Testis (tissue), 3 donors: ENCODE results near the gene PTPRT. TPM values are rescaled to one million over a fixed set of nuclear protein-coding genes. Genes with fewer than 3 reads are reported as not detected.

Experiments used
- DNase-seq: peaks from one replicate; pipeline ENCODE4 v3.0.0-alpha.2; 2019
- H3K27ac ChIP-seq, 2 donors: fragments of 200-600 bp; sonication (generic); one replicate each; pipeline ENCODE4 v1.5.1; 2019
- H3K27me3 ChIP-seq: fragments of 200-600 bp; sonication (generic); one replicate; pipeline ENCODE4 v1.5.1; 2019
- H3K36me3 ChIP-seq: fragments of 200-600 bp; sonication (generic); one replicate; pipeline ENCODE4 v1.5.1; 2017; ENCODE audit warnings: low read depth; ENCODE audit errors: missing control alignments
- H3K4me1 ChIP-seq: fragments of 200-600 bp; sonication (generic); one replicate; pipeline ENCODE4 v1.5.1; 2019
- H3K4me3 ChIP-seq, 2 donors: fragments of 200-600 bp; sonication (generic); one replicate each; pipeline ENCODE4 v1.5.1; 2017 to 2019
- H3K9me3 ChIP-seq: fragments of 200-600 bp; sonication (generic); one replicate; pipeline ENCODE4 v1.5.1; 2017
- POLR2A ChIP-seq: fragments of 450-650 bp; IDR thresholded peaks from one replicate; pipeline ENCODE4 v1.6.1; 2017; ENCODE audit warnings: antibody characterized with exemption, mild to moderate bottlenecking, moderate library complexity
- WGBS, 2 donors: methylation state at CpG; one replicate each; pipeline ENCODE4 v1.1.5; 2018; 5-methylcytosine and 5-hydroxymethylcytosine counted together
- intact Hi-C: fragments of 100-400 bp; cut with DNase I; formaldehyde crosslinking; loops from one replicate; pipeline ENCODE4 v1.15.1; 2023; ENCODE audit warnings: low total_unique reads
- polyA plus RNA-seq: library from polyadenylated mRNA; stranded (reverse); fragments of 350-450 nt; fragmentation: Illumina TruSeq; extraction: RNeasy Lipid Tissue Mini Kit (QIAGEN cat#74804); gene quantifications from one replicate; pipeline ENCODE4 v1.2.3, GENCODE V29; 2014; ENCODE audit warnings: low read depth, low replicate concordance; ENCODE audit not compliant: insufficient read depth
- total RNA-seq, 2 donors: library from RNA; depleted of rRNA; stranded (reverse); fragments of >200 nt; gene quantifications; one replicate each; pipeline ENCODE4 v1.2.3, GENCODE V29; 2016
- TF ChIP-seq, protein P1 (sequence below), 3 experiments: fragments of 450-650 bp in 2 of 3; fragments of 200-600 bp in 1 of 3; sonication (generic) in 1 of 3; IDR thresholded peaks; one replicate each; pipeline ENCODE4 v1.5.1; 2016 to 2019; ENCODE audit warnings: antibody characterized with exemption in 3 of 3, mild to moderate bottlenecking in 2 of 3, moderate library complexity in 1 of 3

The PTPRT gene
- total and polyA plus RNA-seq, 3 donors from 2014 or later = 2.3 to 2.5 (median 2.3) TPM

DNA sequence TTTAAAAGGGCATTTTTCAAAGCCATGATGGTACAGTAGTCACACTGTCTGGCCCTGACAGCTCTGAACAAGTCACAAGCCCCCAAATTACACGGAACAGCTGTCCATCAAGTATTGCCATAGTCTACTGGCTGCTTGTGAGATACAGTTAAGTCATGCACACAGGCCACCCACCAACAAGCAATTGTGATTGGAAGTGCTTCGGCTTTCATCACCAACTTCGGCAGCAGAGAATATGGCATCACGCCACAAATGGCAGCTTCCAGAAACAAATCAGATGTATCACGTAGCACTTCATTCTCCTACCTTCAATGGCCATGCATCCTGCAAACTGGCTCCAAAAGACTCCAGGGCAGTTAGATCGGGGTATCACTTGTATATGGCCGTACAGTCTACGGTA, 160.5 kb downstream of the PTPRT start:
- no peak for DNase-seq
- intact Hi-C loops = no loop called here
- no peak overlapping the region for H3K27ac ChIP-seq
- no peaks in the 10 kb centered on the region for H3K4me1 ChIP-seq
- no peak for TF ChIP-seq POLR2A
- TF ChIP-seq, protein P1, sequence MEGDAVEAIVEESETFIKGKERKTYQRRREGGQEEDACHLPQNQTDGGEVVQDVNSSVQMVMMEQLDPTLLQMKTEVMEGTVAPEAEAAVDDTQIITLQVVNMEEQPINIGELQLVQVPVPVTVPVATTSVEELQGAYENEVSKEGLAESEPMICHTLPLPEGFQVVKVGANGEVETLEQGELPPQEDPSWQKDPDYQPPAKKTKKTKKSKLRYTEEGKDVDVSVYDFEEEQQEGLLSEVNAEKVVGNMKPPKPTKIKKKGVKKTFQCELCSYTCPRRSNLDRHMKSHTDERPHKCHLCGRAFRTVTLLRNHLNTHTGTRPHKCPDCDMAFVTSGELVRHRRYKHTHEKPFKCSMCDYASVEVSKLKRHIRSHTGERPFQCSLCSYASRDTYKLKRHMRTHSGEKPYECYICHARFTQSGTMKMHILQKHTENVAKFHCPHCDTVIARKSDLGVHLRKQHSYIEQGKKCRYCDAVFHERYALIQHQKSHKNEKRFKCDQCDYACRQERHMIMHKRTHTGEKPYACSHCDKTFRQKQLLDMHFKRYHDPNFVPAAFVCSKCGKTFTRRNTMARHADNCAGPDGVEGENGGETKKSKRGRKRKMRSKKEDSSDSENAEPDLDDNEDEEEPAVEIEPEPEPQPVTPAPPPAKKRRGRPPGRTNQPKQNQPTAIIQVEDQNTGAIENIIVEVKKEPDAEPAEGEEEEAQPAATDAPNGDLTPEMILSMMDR (IDR thresholded peaks at IDR 0.05) = no peak
- no peaks in the 10 kb centered on the region for H3K27me3 ChIP-seq
- H3K36me3 ChIP-seq = no peaks in the 10 kb centered on the region
- WGBS, 2 donors = 87 to 90% methylated on average over 8 of the region's 8 CpGs
- no peak overlapping the region for H3K4me3 ChIP-seq
- no peaks in the 10 kb centered on the region for H3K9me3 ChIP-seq

DNA sequence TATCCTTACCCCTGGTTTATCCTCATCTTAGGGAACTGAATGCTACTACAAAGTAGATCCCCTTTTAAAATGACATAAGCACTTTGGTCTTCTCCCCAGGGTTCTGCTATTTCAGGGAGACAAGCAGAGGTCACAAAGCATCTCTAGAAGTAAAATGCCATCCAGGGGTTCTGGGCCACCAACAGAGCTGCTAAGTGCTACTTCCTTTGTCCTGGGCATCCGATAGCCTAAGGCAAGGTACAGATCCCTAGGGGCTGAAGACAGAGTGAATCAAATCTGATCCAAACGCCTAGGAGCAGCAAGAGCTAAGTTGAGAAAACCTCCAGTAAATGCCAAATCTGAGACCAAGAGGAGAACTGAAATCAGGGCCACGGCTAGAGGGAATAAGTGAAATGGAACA, 161.2 kb downstream of the PTPRT start:
- intact Hi-C loops = no loop called here
- DNase-seq = no peak
- Histone ChIP-seq H3K4me1 (no peaks in the 10 kb centered on the region), H3K27ac (no peak overlapping the region), H3K9me3 (no peaks in the 10 kb centered on the region), H3K36me3 (no peaks in the 10 kb centered on the region), H3K27me3 (no peaks in the 10 kb centered on the region), H3K4me3 (no peak overlapping the region)
- 67 to 72% methylated on average over 3 of the region's 3 CpGs for WGBS, 2 donors
- TF ChIP-seq, protein P1 (IDR thresholded peaks at IDR 0.05) = no peak
- TF ChIP-seq POLR2A = no peak

DNA sequence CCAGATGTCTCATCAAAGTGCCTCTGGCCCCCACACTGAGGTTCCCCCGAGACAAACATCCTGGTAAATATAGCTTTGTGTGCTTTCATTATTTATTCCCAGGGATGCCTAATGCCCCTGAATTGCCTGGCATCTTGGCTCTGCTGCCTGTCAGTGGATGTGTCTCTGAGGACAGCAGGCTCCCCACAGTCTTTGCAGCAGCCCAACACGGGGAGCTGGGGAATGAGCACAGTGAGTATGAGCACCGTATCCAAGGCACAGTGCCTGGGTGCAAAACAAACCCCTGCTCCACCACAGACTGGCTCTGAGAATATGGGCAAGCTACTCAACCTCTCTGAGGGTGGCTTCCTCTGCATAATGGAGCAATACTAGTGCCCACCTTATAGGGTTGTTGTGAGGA, 165.9 kb downstream of the PTPRT start:
- H3K36me3 ChIP-seq = no peaks in the 10 kb centered on the region
- no peak overlapping the region for H3K4me3 ChIP-seq
- H3K27ac ChIP-seq = no peak overlapping the region
- H3K27me3 ChIP-seq = no peaks in the 10 kb centered on the region
- intact Hi-C loops = no loop called here
- TF ChIP-seq, protein P1 (IDR thresholded peaks at IDR 0.05) = no peak
- TF ChIP-seq POLR2A = no peak
- no peaks in the 10 kb centered on the region for H3K9me3 ChIP-seq
- H3K4me1 ChIP-seq = no peaks in the 10 kb centered on the region
- DNase-seq = no peak
- WGBS, 2 donors = 22 to 24% methylated on average over 3 of the region's 3 CpGs

DNA sequence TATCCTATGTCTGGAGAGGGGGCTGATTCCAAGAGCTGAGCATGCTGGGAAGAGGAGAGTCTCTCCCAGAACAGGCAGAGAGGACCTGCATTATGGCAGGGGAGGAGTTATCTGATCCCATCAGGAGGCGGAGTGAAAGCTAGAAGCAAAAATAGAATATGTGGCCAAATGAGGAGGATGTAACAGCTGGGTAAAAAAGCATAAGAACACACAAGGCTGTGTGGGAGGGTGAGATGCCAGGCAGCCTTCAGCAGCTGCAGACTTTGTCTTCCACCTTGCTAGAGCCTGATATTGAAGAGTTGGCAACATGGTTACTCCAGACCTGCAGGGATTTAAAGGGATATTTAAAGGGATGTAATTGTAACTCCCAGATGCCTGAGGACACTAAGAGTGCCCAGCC, 167.1 kb downstream of the PTPRT start:
- no peaks in the 10 kb centered on the region for H3K36me3 ChIP-seq
- H3K4me1 ChIP-seq = no peaks in the 10 kb centered on the region
- no peaks in the 10 kb centered on the region for H3K9me3 ChIP-seq
- intact Hi-C loops = no loop called here
- WGBS, 2 donors = 80 to 91% methylated on average over 1 of the region's 1 CpG
- DNase-seq = no peak
- TF ChIP-seq, protein P1 (IDR thresholded peaks at IDR 0.05) = no peak
- TF ChIP-seq POLR2A = no peak
- H3K27me3 ChIP-seq = no peaks in the 10 kb centered on the region
- no peak overlapping the region for H3K4me3 ChIP-seq
- no peak overlapping the region for H3K27ac ChIP-seq

DNA sequence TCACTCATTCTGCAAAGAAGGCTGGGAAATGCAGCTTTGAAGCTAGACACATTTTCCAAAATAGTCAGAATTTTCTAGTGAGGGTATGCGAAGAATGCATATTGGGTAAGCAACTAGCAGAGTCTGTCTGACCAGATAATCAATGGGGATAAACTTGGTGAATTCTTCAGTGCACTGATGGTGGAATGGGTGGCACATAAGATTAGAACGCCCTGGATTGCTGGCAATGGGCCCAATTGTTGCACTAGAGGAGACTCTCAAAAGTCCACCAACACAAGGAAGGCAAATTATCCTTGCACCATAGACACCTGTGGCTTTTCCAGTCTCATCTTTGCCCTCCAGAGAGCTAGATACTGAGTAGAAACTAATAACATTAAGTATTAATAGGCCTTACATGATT, 167.6 kb downstream of the PTPRT start:
- H3K4me1 ChIP-seq = no peaks in the 10 kb centered on the region
- no peak overlapping the region for H3K27ac ChIP-seq
- WGBS, 2 donors = 76 to 80% methylated on average over 2 of the region's 2 CpGs
- intact Hi-C loops = no loop called here
- H3K9me3 ChIP-seq = no peaks in the 10 kb centered on the region
- no peak overlapping the region for H3K4me3 ChIP-seq
- no peak for DNase-seq
- TF ChIP-seq POLR2A = no peak
- TF ChIP-seq, protein P1 (IDR thresholded peaks at IDR 0.05) = no peak
- no peaks in the 10 kb centered on the region for H3K36me3 ChIP-seq
- no peaks in the 10 kb centered on the region for H3K27me3 ChIP-seq
